ENCODE data around the gene MRPL3.

The MRPL3 gene

GRCh38 chr3:131431754-131432153 lies 71.0 kb downstream of the MRPL3 start:
- Histone ChIP-seq H3K4me3 (ENCODE audit: low read depth, low read length) (no peak overlapping the region), H3K4me1 (no peaks in the 10 kb centered on the region), H3K9me3 (no peaks in the 10 kb centered on the region), H3K27me3 (no peaks in the 10 kb centered on the region), H3K36me3 (no peaks in the 10 kb centered on the region)
- TF ChIP-seq CTCF (IDR thresholded peaks at IDR 0.05; ENCODE audit: low read depth, low read length) = no peak
- no peak for DNase-seq

- Histone ChIP-seq H3K27me3 (no peaks in the 10 kb centered on the region), H3K9me3 (no peaks in the 10 kb centered on the region), H3K4me1 (no peaks in the 10 kb centered on the region), H3K36me3 (no peaks in the 10 kb centered on the region), H3K4me3 (ENCODE audit: low read depth, low read length) (no peak overlapping the region)
- TF ChIP-seq CTCF (IDR thresholded peaks at IDR 0.05; ENCODE audit: low read depth, low read length) = no peak
- DNase-seq = no peak
These were observed 75.5 kb downstream of the MRPL3 start for GRCh38 chr3:131427226-131427625.

GRCh38 chr3:131421957-131422498 lies 80.7 kb downstream of the MRPL3 start:
- no peaks in the 10 kb centered on the region for H3K9me3 ChIP-seq
- no peaks in the 10 kb centered on the region for H3K4me1 ChIP-seq
- no peak overlapping the region for H3K4me3 ChIP-seq (ENCODE audit: low read depth, low read length)
- H3K36me3 ChIP-seq = no peaks in the 10 kb centered on the region
- no peak for TF ChIP-seq CTCF (IDR thresholded peaks at IDR 0.05; ENCODE audit: low read depth, low read length)
- DNase-seq = no peak
- H3K27me3 ChIP-seq = no peaks in the 10 kb centered on the region

GRCh38 chr3:131421301-131421700 lies 81.5 kb downstream of the MRPL3 start:
- Histone ChIP-seq H3K4me1 (no peaks in the 10 kb centered on the region), H3K27me3 (no peaks in the 10 kb centered on the region), H3K9me3 (no peaks in the 10 kb centered on the region), H3K36me3 (no peaks in the 10 kb centered on the region), H3K4me3 (ENCODE audit: low read depth, low read length) (no peak overlapping the region)
- no peak for DNase-seq
- no peak for TF ChIP-seq CTCF (IDR thresholded peaks at IDR 0.05; ENCODE audit: low read depth, low read length)

GRCh38 chr3:131417751-131418150 lies 85.0 kb downstream of the MRPL3 start:
- Histone ChIP-seq H3K4me1 (no peaks in the 10 kb centered on the region), H3K4me3 (ENCODE audit: low read depth, low read length) (no peak overlapping the region), H3K36me3 (no peaks in the 10 kb centered on the region), H3K27me3 (no peaks in the 10 kb centered on the region), H3K9me3 (no peaks in the 10 kb centered on the region)
- no peak for DNase-seq
- no peak for TF ChIP-seq CTCF (IDR thresholded peaks at IDR 0.05; ENCODE audit: low read depth, low read length)

Data from BE2C (cell line).